SU-DHL-6 (cell line): ENCODE data around the gene CEL.

ENCODE experiments used
- H2AFZ ChIP-seq: fragments of 200-600 bp; sonication (generic); 2 replicates; pipeline ENCODE4 v1.6.1; 2014; ENCODE audit warnings: low read depth, mild to moderate bottlenecking, moderate library complexity, mixed read lengths, antibody characterized with exemption, low read length; ENCODE audit not compliant: severe bottlenecking
- H3F3A ChIP-seq: fragments of 200-600 bp; shearing (Covaris generic); 2 replicates; pipeline ENCODE4 v1.6.0; 2016; ENCODE audit warnings: antibody characterized with exemption, mild to moderate bottlenecking; ENCODE audit not compliant: insufficient read depth
- H3K27ac ChIP-seq: fragments of 200-600 bp; sonication (generic); 2 replicates; pipeline ENCODE4 v1.5.1; 2016; ENCODE audit warnings: low read depth, mild to moderate bottlenecking, low read length, moderate library complexity, mixed read lengths
- H3K27me3 ChIP-seq: fragments of 200-600 bp; sonication (generic), shearing (Covaris generic); 2 replicates; pipeline ENCODE4 v1.6.0; 2014; ENCODE audit warnings: mild to moderate bottlenecking, low read length
- H3K36me3 ChIP-seq: fragments of 200-600 bp; sonication (generic); 2 replicates; pipeline ENCODE4 v1.6.1; 2014; ENCODE audit warnings: mild to moderate bottlenecking, low read length, mixed read lengths
- H3K4me2 ChIP-seq: fragments of 300-600, 200-600 bp; shearing (Covaris generic), sonication (generic); 2 replicates; pipeline ENCODE4 v1.6.0; 2014; ENCODE audit warnings: low read length, low read depth, mild to moderate bottlenecking; ENCODE audit not compliant: poor library complexity, severe bottlenecking
- H3K4me3 ChIP-seq: fragments of 200-600 bp; sonication (generic); 2 replicates; pipeline ENCODE4 v1.5.1; 2014; ENCODE audit warnings: antibody characterized with exemption, low read length, mild to moderate bottlenecking, mixed read lengths; ENCODE audit not compliant: insufficient read depth, poor library complexity, severe bottlenecking
- H3K79me2 ChIP-seq: fragments of 200-600 bp; sonication (generic); 2 replicates; pipeline ENCODE4 v1.6.1; 2014; ENCODE audit warnings: mild to moderate bottlenecking, low read length, moderate library complexity; ENCODE audit not compliant: insufficient read depth
- H3K9ac ChIP-seq: fragments of 200-600 bp; sonication (generic); 2 replicates; pipeline ENCODE4 v1.7.0; 2014; ENCODE audit warnings: mild to moderate bottlenecking, low read length
- H3K9me2 ChIP-seq: fragments of 200-600 bp; sonication (generic); replicated peaks from 2 replicates; pipeline ENCODE4 v1.6.1; 2014; ENCODE audit warnings: low read length; ENCODE audit not compliant: insufficient read depth
- H3K9me3 ChIP-seq: fragments of 200-600 bp; sonication (generic); 2 replicates; pipeline ENCODE4 v1.6.1; 2014; ENCODE audit warnings: low read length, mixed read lengths; ENCODE audit not compliant: insufficient read depth
- H4K20me1 ChIP-seq: fragments of 200-600 bp; sonication (generic); 2 replicates; pipeline ENCODE4 v1.6.1; 2014; ENCODE audit warnings: low read depth, mild to moderate bottlenecking, antibody characterized with exemption, low read length, moderate library complexity, mixed read lengths
- CTCF ChIP-seq: fragments of 200-600 bp; sonication (generic); IDR thresholded peaks from one replicate; pipeline ENCODE4 v1.5.1; 2017; ENCODE audit warnings: antibody characterized with exemption, mild to moderate bottlenecking, low read length, moderate library complexity; ENCODE audit not compliant: insufficient read depth, poor library complexity, severe bottlenecking
- EZH2phosphoT487 ChIP-seq: fragments of 200-600 bp; sonication (generic), shearing (Covaris generic); conservative IDR thresholded peaks from 2 replicates; pipeline ENCODE4 v1.6.1; 2018; ENCODE audit warnings: mild to moderate bottlenecking, antibody characterized with exemption, low read length, moderate library complexity, mixed read lengths

CEL gene

DNA sequence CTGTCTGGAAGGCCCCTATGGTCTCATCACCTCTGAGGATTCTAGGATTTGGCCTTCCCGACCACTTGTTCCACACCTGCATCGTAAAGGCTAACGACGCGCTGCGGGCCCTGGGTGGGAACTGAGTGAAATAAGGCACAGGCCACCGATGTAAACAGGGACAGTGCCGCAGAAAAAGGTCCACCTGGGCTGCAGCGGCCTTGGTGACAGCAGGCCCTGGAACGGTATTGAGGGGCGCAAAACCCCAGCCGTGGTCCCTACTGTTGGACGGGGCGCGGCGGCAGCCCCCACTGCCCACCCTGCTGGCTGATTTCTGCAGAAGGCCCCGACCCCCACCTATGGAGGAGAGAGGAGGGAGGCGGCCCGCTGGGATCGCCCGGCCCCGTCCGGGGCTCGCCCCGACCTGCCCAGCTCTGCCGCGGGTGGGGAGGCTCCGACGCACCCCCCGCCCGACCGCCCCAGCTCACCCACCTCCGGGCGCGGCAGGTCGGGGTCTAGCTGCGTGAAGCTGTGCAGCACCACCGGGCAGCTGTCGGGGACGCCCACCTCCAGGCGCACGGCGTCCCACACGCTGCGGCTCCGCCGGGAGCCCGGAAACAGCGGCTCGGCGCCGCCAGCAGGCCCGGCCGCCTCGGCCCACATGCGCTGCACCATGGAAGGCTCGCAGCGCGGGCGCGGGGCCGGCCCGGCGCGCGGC lies 58.9 kb downstream of the CEL start:
- no peak for TF ChIP-seq CTCF
- TF ChIP-seq EZH2phosphoT487: no peak
- no peaks in the 10 kb centered on the region; the same call in 1 of the 2 replicates for H4K20me1 ChIP-seq
- H3K9me2 ChIP-seq: no peaks in the 10 kb centered on the region
- no peak overlapping the region for H3K27ac ChIP-seq
- peak overlapping the region; percentile 58 for H3K9ac ChIP-seq
- H3K9me3 ChIP-seq: no peaks in the 10 kb centered on the region
- peak overlapping the region; percentile 51 for H3K4me3 ChIP-seq
- H3F3A ChIP-seq: peaks cover 6% of the 10 kb centered on the region; the same call in 1 of the 2 replicates
- no peaks in the 10 kb centered on the region for H3K36me3 ChIP-seq
- no peaks in the 10 kb centered on the region for H3K27me3 ChIP-seq
- no peak overlapping the region for H2AFZ ChIP-seq
- H3K4me2 ChIP-seq: peak overlapping the region; percentile 65
- H3K79me2 ChIP-seq: no peaks in the 10 kb centered on the region
